Neuronal stem cell (in vitro differentiated cells): ENCODE data around the gene FAM117B.
A peak's percentile ranks its signal among the peaks of the same experiment; 100 is the strongest.
"Not testable (repeated sequence)": the region's sequence is repeated elsewhere in the genome, so short reads cannot be mapped to it uniquely, and the experiment has no call there.

Experiments used
- DNase-seq: peaks from one replicate; pipeline ENCODE4 v3.0.0-alpha.2; 2013; ENCODE audit warnings: low spot score
- H2AFZ ChIP-seq: one replicate; pipeline ENCODE4 v1.6.1; 2013; ENCODE audit warnings: mild to moderate bottlenecking, low read length, inconsistent platforms
- H2AK5ac ChIP-seq: 2 replicates; pipeline ENCODE4 v1.6.1; 2013; ENCODE audit warnings: low read depth, mild to moderate bottlenecking, inconsistent platforms, low read length, moderate library complexity, mixed read lengths
- H2BK120ac ChIP-seq: 2 replicates; pipeline ENCODE4 v1.6.1; 2013; ENCODE audit warnings: low read depth, mild to moderate bottlenecking, inconsistent platforms, low read length, moderate library complexity, mixed read lengths
- H2BK12ac ChIP-seq: one replicate; pipeline ENCODE4 v1.6.1; 2013; ENCODE audit warnings: low read length, inconsistent platforms
- H2BK15ac ChIP-seq: 2 replicates; pipeline ENCODE4 v1.6.1; 2013; ENCODE audit warnings: mild to moderate bottlenecking, low read length, inconsistent platforms, mixed read lengths
- H2BK5ac ChIP-seq: one replicate; pipeline ENCODE4 v1.6.1; 2013; ENCODE audit warnings: inconsistent platforms, mild to moderate bottlenecking, low read length, moderate library complexity
- H3K14ac ChIP-seq: one replicate; pipeline ENCODE4 v1.6.1; 2013; ENCODE audit warnings: low read length, inconsistent platforms
- H3K18ac ChIP-seq: 2 replicates; pipeline ENCODE4 v1.6.1; 2013; ENCODE audit warnings: low read length, inconsistent platforms
- H3K23ac ChIP-seq: 2 replicates; pipeline ENCODE4 v1.6.1; 2013; ENCODE audit warnings: low read depth, mild to moderate bottlenecking, mixed read lengths, low read length, inconsistent platforms; ENCODE audit not compliant: poor library complexity
- H3K27ac ChIP-seq: replicated peaks from 3 replicates; pipeline ENCODE4 v1.5.1; 2013; ENCODE audit warnings: low read length, inconsistent platforms
- H3K27me3 ChIP-seq, 3 experiments: 2 replicates each; pipeline ENCODE4 v1.6.1; 2013; ENCODE audit warnings: low read length in 3 of 3, mild to moderate bottlenecking in 2 of 3, inconsistent platforms in 1 of 3, low read depth in 1 of 3, mixed read lengths in 1 of 3, moderate library complexity in 1 of 3; ENCODE audit not compliant: control insufficient read depth in 3 of 3, insufficient read depth in 3 of 3
- H3K36me3 ChIP-seq, 2 donors: replicated peaks in 1 of 2; 2 replicates each; pipeline ENCODE4 v1.6.1; 2013; ENCODE audit warnings: low read length in 2 of 2; ENCODE audit not compliant: control insufficient read depth in 2 of 2, insufficient read depth in 2 of 2
- H3K4ac ChIP-seq: 2 replicates; pipeline ENCODE4 v1.6.1; 2013; ENCODE audit warnings: inconsistent platforms, mild to moderate bottlenecking, low read length, moderate library complexity
- H3K4me1 ChIP-seq, 2 donors: 1 replicate in 1 of 2; 2 replicates in 1 of 2; pipeline ENCODE4 v1.6.1; 2013; ENCODE audit warnings: low read length in 2 of 2, low read depth in 1 of 2; ENCODE audit not compliant: control insufficient read depth in 2 of 2, insufficient read depth in 1 of 2
- H3K4me2 ChIP-seq: one replicate; pipeline ENCODE4 v1.6.1; 2013; ENCODE audit warnings: mild to moderate bottlenecking, low read length, inconsistent platforms; ENCODE audit not compliant: insufficient read depth, poor library complexity, severe bottlenecking
- H3K4me3 ChIP-seq, 2 donors: 2 replicates each; pipeline ENCODE4 v1.5.1; 2013; ENCODE audit warnings: low read length in 2 of 2, mild to moderate bottlenecking in 2 of 2, inconsistent platforms in 1 of 2, moderate library complexity in 1 of 2
- H3K79me1 ChIP-seq: one replicate; pipeline ENCODE4 v1.6.1; 2013; ENCODE audit warnings: low read depth, mild to moderate bottlenecking, inconsistent platforms, low read length, moderate library complexity
- H3K9ac ChIP-seq: one replicate; pipeline ENCODE4 v1.6.1; 2013; ENCODE audit warnings: mild to moderate bottlenecking, low read depth, low read length, inconsistent platforms; ENCODE audit not compliant: poor library complexity
- H3K9me3 ChIP-seq, 2 donors: replicated peaks in 1 of 2; 2 replicates each; pipeline versions ENCODE3 to v1.6.1; 2013; ENCODE audit warnings: low read length in 2 of 2, mild to moderate bottlenecking in 2 of 2, inconsistent platforms in 1 of 2, low read depth in 1 of 2, mixed read lengths in 1 of 2, moderate library complexity in 1 of 2; ENCODE audit not compliant: control insufficient read depth in 2 of 2, insufficient read depth in 1 of 2
- H4K8ac ChIP-seq: one replicate; pipeline ENCODE4 v1.6.1; 2013; ENCODE audit warnings: low read depth, mild to moderate bottlenecking, inconsistent platforms, low read length, moderate library complexity
- H4K91ac ChIP-seq: one replicate; pipeline ENCODE4 v1.6.1; 2013; ENCODE audit warnings: low read length, low read depth, mild to moderate bottlenecking, inconsistent platforms; ENCODE audit not compliant: poor library complexity
- WGBS, 2 donors: extraction: QIAGEN DNeasy Blood & Tissue Kit; methylation state at CpG; one replicate each; pipeline ENCODE4 v1.1.7; 2013; ENCODE audit warnings: missing lambda C conversion rate in 2 of 2, mixed read lengths in 1 of 2; ENCODE audit not compliant: insufficient read length in 2 of 2, insufficient replicate concordance in 1 of 2; ENCODE audit errors: extremely low coverage in 2 of 2; 5-methylcytosine and 5-hydroxymethylcytosine counted together

The FAM117B gene

GRCh38 chr2:202790676-202791075, 155.9 kb downstream of the FAM117B start:
- H2AFZ ChIP-seq: no peak overlapping the region
- DNase-seq: no peak
- H3K79me1 ChIP-seq: no peaks in the 10 kb centered on the region
- H3K14ac ChIP-seq: no peak overlapping the region
- H4K8ac ChIP-seq: no peak overlapping the region
- no peak overlapping the region for H3K9ac ChIP-seq
- H3K9me3 ChIP-seq: no peaks in the 10 kb centered on the region
- no peak overlapping the region for H3K23ac ChIP-seq
- no peak overlapping the region for H3K27ac ChIP-seq
- no peak overlapping the region for H2AK5ac ChIP-seq
- no peak overlapping the region for H2BK15ac ChIP-seq
- H3K27me3 ChIP-seq: no peaks in the 10 kb centered on the region
- no peak overlapping the region for H2BK12ac ChIP-seq
- H4K91ac ChIP-seq: no peak overlapping the region
- H3K36me3 ChIP-seq: peaks cover 0 to 36% of the 10 kb centered on the region in 2 donors
- H3K4me2 ChIP-seq: no peak overlapping the region
- H3K4me3 ChIP-seq: no peak overlapping the region
- H3K4ac ChIP-seq: no peak overlapping the region
- no CpG with 5 or more reads among the region's 2 CpGs for WGBS, 2 donors
- H2BK120ac ChIP-seq: no peak overlapping the region
- peaks cover 0 to 3% of the 10 kb centered on the region in 2 donors for H3K4me1 ChIP-seq
- no peak overlapping the region for H3K18ac ChIP-seq
- no peak overlapping the region for H2BK5ac ChIP-seq

- no peaks in the 10 kb centered on the region for H3K27me3 ChIP-seq
- no peak overlapping the region for H4K91ac ChIP-seq
- H3K36me3 ChIP-seq: peaks cover 0 to 12% of the 10 kb centered on the region in 2 donors
- peaks cover 0 to 8% of the 10 kb centered on the region in 2 donors for H3K9me3 ChIP-seq
- no peak overlapping the region for H3K9ac ChIP-seq
- no peak overlapping the region for H3K27ac ChIP-seq
- H3K79me1 ChIP-seq: no peaks in the 10 kb centered on the region
- H3K4ac ChIP-seq: no peak overlapping the region
- no peak overlapping the region for H2AK5ac ChIP-seq
- H2BK120ac ChIP-seq: no peak overlapping the region
- H2BK15ac ChIP-seq: no peak overlapping the region
- H3K4me2 ChIP-seq: no peak overlapping the region
- no peak overlapping the region for H2BK12ac ChIP-seq
- no peak overlapping the region for H4K8ac ChIP-seq
- no peak overlapping the region for H3K14ac ChIP-seq
- no peak overlapping the region for H3K4me3 ChIP-seq
- no peak overlapping the region for H2BK5ac ChIP-seq
- H3K23ac ChIP-seq: no peak overlapping the region
- no peaks in the 10 kb centered on the region for H3K4me1 ChIP-seq
- DNase-seq: no peak
- H3K18ac ChIP-seq: no peak overlapping the region
- no peak overlapping the region for H2AFZ ChIP-seq
Observed at GRCh38 chr2:202797944-202798343, 163.2 kb downstream of the FAM117B start.

GRCh38 chr2:202805911-202806310, 171.1 kb downstream of the FAM117B start:
- WGBS, 2 donors: no CpG with 5 or more reads among the region's 9 CpGs
- H3K4me2 ChIP-seq, H2BK15ac ChIP-seq, H3K18ac ChIP-seq, H4K8ac ChIP-seq, H2BK5ac ChIP-seq, H2AFZ ChIP-seq, H3K23ac ChIP-seq, H3K36me3 ChIP-seq, H2BK120ac ChIP-seq, H2BK12ac ChIP-seq, H4K91ac ChIP-seq, H3K4me3 ChIP-seq, H2AK5ac ChIP-seq, H3K4ac ChIP-seq, H3K9ac ChIP-seq, H3K14ac ChIP-seq, H3K9me3 ChIP-seq, H3K4me1 ChIP-seq, H3K79me1 ChIP-seq, H3K27me3 ChIP-seq, H3K27ac ChIP-seq: not testable (repeated sequence)
- peak; percentile 15 for DNase-seq

GRCh38 chr2:202807431-202808138, 172.8 kb downstream of the FAM117B start:
- DNase-seq, H3K36me3 ChIP-seq: not testable (repeated sequence)

More at GRCh38 chr2:202807431-202808138, 172.8 kb downstream of the FAM117B start:
- not testable (repeated sequence) for H4K91ac ChIP-seq, H3K4me2 ChIP-seq, H4K8ac ChIP-seq, H2AFZ ChIP-seq, H2BK12ac ChIP-seq, H2BK15ac ChIP-seq, H3K9me3 ChIP-seq, H3K4me3 ChIP-seq, H3K4ac ChIP-seq, H3K23ac ChIP-seq, H3K18ac ChIP-seq, H2BK5ac ChIP-seq, H3K27ac ChIP-seq, H3K4me1 ChIP-seq, H3K9ac ChIP-seq, H3K27me3 ChIP-seq, H3K79me1 ChIP-seq, H2BK120ac ChIP-seq, H3K14ac ChIP-seq
- peak overlapping the region; percentile 63 for H2AK5ac ChIP-seq
- whole genome bisulfite sequencing, 2 donors: no CpG with 5 or more reads among the region's 1 CpG
